Fibroblast of skin of scalp (primary cell): ENCODE results near the gene JSRP1.
"Not testable (repeated sequence)": the region's sequence is repeated elsewhere in the genome, so short reads cannot be mapped to it uniquely, and the experiment has no call there.

Source experiments
- DNase-seq: peaks from one replicate; pipeline ENCODE4 v3.0.0-alpha.2; 2013

Gene JSRP1

GRCh38 chr19:2282062-2282861 is 26.0 kb upstream of the JSRP1 start, which contains the start of gene PEAK3:
TSS of gene PEAK3 (minus strand) at chr19:2282175. CDS start at chr19:2280931, 1,244 bp downstream.
- DNase-seq: peak; percentile 56

- DNase-seq: not testable (repeated sequence)
Observed at GRCh38 chr19:2281265-2282061, 25.2 kb upstream of the JSRP1 start.

- DNase-seq: no peak
Observed at GRCh38 chr19:2280633-2281264, 24.5 kb upstream of the JSRP1 start.

GRCh38 chr19:2278459-2279158 is 22.4 kb upstream of the JSRP1 start:
- no peak for DNase-seq

GRCh38 chr19:2277138-2277537 is 20.9 kb upstream of the JSRP1 start:
- no peak for DNase-seq

GRCh38 chr19:2276429-2276986 is 20.3 kb upstream of the JSRP1 start:
- DNase-seq: no peak

- no peak for DNase-seq
Observed at GRCh38 chr19:2275588-2276428, 19.6 kb upstream of the JSRP1 start.

- peak; percentile 75 for DNase-seq
Observed at GRCh38 chr19:2274931-2275535, 18.8 kb upstream of the JSRP1 start.

- no peak for DNase-seq
Observed at GRCh38 chr19:2274185-2274711, 18.0 kb upstream of the JSRP1 start.

GRCh38 chr19:2273356-2274184 is 17.4 kb upstream of the JSRP1 start:
- DNase-seq: peak; percentile 83

GRCh38 chr19:2271234-2272103 is 15.3 kb upstream of the JSRP1 start:
- DNase-seq: peak; percentile 84

GRCh38 chr19:2270423-2271233 is 14.4 kb upstream of the JSRP1 start:
- DNase-seq: peak; percentile 88

- no peak for DNase-seq
Observed at GRCh38 chr19:2270157-2270422, 13.9 kb upstream of the JSRP1 start.

- DNase-seq: peak; percentile 98
Observed at GRCh38 chr19:2269244-2270156, 13.3 kb upstream of the JSRP1 start.

- DNase-seq: no peak
Observed at GRCh38 chr19:2268861-2269243, 12.6 kb upstream of the JSRP1 start.

- DNase-seq: no peak
Observed at GRCh38 chr19:2268480-2268830, 12.2 kb upstream of the JSRP1 start.
